GM12872 (cell line): ENCODE measurements around the gene CTSD.

Experiments used
- CTCF ChIP-seq: IDR thresholded peaks from 3 replicates; pipeline ENCODE4 v1.5.1; 2011; ENCODE audit warnings: low read depth, mild to moderate bottlenecking, low read length, moderate library complexity; ENCODE audit not compliant: insufficient read depth

Gene CTSD

DNA sequence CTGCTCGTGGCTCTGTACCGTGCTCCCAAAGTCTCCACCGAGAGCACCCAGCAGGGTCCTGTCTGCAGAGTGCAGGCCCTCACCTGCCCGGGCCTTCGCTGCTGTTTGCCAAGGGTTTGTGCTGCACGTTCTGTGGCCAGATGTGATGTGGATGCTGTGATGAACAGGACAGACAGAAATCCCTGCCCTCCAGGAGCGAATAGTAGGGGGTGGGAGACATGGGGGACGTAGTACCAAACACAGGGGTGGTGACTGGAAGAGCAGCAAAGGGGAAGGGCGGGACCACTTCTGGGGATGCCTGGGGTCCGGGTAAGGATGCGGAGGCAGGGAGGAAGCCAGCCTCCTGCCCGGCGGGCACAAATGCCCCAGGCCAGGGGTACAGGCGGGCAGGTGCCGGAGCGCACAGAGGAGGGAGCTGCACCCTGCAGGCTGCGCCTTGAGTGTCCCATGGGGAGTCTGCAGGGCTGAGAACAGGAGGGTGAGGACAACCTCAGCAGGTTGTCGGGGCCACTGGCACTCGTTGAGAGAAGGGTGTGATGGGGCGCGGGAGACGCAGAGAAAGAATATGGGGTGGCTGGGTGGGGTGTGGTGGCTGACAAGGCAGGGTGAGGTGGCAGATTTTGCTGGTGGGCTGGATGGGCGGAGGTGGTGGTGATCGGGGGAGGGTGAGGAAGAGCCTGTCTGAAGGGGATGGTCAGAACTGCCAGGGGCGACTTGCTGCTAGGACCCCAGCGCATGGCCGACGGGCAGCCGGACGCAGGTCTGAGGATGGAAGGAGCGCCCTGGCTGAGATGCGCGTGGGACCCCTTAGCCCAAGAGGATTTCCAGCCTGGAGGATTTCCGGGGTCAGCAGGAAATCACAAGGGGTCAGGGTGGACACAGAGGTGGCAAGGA, 16.3 kb upstream of the CTSD start:
- TF ChIP-seq CTCF = no peak

- TF ChIP-seq CTCF = no peak
Measured at GRCh38 chr11:1779034-1779805, 15.5 kb upstream of the CTSD start.

- no peak for TF ChIP-seq CTCF
Measured at GRCh38 chr11:1778141-1778911, 14.6 kb upstream of the CTSD start.

GRCh38 chr11:1777737-1778136, 14.0 kb upstream of the CTSD start:
- no peak for TF ChIP-seq CTCF

DNA sequence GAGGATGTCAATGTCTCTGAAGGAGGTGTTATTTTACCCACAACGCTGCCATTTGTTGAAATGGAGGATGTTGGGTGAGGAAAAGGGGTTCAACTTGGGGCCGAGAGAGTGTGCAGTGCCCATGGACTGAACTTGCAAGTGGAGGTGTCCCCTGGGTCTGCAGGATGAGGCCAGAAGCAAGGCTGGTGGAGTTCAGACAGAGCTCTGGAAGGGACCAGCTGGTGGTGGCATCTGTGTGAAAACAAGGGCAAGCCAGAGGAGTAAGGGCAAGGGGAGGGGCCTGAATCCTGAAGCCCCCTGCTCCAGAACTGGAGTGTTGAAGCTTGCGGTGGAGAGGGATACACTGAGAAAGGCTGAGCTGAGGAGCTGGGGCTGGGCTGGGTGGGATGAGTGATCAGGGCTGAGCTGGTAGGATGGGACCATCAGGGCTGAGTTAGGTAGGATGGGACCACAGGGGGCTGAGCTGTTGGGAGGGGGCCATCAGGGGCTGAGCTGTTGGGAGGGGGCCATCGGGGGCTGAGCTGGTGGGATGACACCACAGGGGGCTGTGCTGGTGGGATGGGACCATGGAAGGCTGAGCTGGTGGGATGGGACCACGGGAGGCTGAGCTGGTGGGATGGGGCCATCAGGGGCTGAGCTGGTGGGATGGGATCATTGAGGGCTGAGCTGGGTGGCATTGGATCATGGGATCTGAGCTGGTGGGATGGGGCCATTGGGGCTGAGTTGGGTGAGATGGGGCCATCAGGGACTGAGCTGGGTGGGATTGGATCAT, 13.4 kb upstream of the CTSD start:
- no peak for TF ChIP-seq CTCF

- no peak for TF ChIP-seq CTCF
Measured at GRCh38 chr11:1776331-1776851, 12.7 kb upstream of the CTSD start.
